ENCODE measurements around the gene ANO9.

The ANO9 gene

DNA sequence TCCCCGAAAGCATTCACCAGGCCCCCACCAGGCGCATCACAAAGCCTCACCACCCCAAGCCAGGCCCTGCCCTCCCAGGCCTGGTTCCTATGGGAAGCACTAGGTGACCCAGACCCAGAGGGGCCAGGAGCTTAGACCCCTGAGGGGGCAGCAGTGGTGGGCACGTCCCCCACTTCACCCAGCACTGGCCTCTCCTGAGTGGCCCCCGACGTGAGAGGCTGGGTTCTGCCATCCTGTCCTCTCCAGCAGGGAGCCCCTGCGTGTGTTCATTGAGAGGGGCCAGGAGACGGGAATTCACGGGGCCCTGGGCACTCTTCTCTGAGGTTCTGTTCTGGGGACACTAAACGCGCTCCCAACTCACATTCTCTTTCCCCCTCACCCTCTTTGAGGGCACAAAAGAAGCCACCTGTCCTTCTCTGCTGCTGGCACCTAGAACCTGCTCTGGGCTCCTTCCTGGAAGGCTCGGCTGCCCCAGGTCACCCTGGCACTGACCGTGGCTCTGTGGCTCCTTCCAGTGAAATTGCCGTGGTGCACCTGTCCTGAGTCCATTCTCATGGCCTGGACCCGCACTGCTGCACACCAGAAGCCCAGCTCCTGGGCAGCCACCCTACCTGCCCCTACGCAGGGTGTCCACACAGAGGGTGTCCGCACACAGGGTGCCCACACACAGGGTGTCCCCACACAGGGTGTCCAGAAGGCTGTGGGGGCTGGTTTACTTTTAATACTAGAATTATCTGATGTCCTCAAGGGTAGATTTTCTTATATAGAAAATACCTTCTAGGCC lies 20.5 kb upstream of the ANO9 start:
- TF ChIP-seq, protein P1, sequence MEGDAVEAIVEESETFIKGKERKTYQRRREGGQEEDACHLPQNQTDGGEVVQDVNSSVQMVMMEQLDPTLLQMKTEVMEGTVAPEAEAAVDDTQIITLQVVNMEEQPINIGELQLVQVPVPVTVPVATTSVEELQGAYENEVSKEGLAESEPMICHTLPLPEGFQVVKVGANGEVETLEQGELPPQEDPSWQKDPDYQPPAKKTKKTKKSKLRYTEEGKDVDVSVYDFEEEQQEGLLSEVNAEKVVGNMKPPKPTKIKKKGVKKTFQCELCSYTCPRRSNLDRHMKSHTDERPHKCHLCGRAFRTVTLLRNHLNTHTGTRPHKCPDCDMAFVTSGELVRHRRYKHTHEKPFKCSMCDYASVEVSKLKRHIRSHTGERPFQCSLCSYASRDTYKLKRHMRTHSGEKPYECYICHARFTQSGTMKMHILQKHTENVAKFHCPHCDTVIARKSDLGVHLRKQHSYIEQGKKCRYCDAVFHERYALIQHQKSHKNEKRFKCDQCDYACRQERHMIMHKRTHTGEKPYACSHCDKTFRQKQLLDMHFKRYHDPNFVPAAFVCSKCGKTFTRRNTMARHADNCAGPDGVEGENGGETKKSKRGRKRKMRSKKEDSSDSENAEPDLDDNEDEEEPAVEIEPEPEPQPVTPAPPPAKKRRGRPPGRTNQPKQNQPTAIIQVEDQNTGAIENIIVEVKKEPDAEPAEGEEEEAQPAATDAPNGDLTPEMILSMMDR (conservative IDR thresholded peaks at IDR 0.05; ENCODE audit: low read depth, low read length) = no peak
- DNase-seq (ENCODE audit: low read depth) = no peak
- H3K4me3 ChIP-seq (ENCODE audit: low read length) = no peak overlapping the region

DNA sequence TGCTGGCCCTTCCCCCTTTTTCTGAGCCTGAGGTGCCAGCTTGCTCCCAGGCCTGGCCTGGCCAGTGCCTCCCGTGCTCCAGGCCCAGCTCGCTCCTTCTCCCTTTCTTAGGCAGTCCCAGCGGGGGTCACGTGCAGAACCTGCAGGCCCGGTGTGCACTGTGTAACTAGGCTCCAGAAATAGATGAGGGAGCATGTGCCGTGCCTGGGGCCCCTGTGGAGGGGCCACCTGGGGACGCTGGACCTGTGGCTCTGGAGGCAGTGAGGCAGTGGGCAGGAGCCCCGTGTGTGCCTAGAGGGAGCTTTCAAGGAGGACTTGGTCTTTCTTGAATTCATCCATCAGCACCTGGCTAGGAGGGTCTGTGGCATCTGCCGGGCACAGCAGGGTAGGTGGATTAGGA lies 19.8 kb upstream of the ANO9 start:
- no peak for DNase-seq (ENCODE audit: low read depth)
- TF ChIP-seq, protein P1 (conservative IDR thresholded peaks at IDR 0.05; ENCODE audit: low read depth, low read length) = no peak
- no peak overlapping the region for H3K4me3 ChIP-seq (ENCODE audit: low read length)

DNA sequence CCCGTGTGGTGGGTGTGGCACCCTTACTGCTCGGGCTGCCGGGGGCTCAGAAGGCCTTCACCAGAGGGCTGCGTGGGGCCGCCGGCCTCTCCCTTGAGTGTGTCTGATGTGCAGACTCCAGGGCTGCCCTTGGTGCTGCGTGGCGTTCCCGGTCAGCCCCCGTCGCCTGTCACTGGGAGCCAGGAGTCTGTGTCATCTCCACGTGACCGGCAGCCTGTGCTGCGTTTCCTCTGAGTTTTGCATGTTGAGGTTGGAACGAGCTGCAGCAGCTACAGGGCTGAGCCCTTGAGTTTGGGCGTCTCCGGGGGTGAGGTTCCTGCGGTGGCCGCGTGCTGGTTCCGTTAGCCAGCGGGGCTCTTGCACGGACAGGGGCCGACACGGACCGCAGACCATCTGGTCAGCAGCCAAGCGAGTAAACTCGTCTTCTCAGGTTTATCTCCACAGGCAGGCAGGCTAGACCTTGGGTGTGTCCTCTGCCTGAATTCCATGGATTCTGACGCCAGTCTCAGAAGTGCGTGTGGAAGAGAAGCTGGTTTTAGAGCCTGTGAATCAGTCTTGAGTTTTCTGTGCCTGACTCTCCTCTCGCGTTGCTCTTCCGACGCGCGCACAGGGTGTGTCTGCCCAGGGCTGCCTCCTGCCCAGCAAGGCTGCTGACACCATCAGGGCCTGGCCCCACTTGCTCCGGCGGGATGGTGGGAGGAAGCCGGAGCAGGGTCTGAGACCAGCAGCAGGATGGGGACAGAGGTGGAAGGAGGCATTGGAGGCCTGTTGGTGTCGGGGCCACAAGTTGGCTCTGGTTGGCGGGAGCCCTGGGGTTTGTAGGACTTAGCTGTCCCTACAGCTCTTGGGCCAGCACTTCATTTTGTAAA lies 18.8 kb upstream of the ANO9 start:
- H3K4me3 ChIP-seq (ENCODE audit: low read length) = no peak overlapping the region
- DNase-seq (ENCODE audit: low read depth) = peak; percentile 24
- TF ChIP-seq, protein P1 (conservative IDR thresholded peaks at IDR 0.05; ENCODE audit: low read depth, low read length) = no peak

DNA sequence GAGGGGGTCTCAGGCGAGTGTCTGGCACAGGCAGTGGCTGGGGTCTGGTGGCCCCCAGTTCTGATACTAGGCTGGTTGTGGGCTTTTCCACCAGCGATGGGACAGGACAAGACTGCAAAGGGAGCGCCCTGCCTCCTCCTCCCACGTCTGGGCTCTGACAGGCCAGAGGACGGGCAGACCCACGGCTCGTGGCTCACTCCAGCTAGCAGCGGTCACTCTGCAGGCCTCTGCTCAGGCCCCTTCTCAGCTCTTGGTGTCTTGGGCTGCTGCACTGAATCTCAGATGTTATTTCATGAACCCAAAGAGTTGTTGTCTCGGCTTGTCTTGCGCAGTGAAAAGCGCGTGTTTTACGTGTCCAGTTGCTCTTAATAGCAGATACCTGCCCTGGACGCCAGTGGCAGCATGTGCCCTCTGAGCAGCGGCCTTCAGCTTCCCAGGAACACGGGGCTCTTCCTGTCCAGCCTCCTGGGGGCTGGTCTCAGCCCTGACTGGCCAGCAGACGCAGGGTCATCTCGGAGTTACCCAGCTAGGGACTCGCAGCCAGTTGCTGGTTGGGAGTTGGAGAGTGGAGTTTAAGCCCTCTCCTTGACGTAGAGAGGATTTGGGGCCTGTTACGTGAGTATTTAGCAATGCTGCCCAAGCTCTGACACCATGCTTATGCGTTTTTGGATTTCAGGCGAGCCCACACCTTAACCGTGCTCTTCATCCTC lies 17.9 kb upstream of the ANO9 start:
- TF ChIP-seq, protein P1 (conservative IDR thresholded peaks at IDR 0.05; ENCODE audit: low read depth, low read length) = no peak
- no peak for DNase-seq (ENCODE audit: low read depth)
- H3K4me3 ChIP-seq (ENCODE audit: low read length) = no peak overlapping the region

DNA sequence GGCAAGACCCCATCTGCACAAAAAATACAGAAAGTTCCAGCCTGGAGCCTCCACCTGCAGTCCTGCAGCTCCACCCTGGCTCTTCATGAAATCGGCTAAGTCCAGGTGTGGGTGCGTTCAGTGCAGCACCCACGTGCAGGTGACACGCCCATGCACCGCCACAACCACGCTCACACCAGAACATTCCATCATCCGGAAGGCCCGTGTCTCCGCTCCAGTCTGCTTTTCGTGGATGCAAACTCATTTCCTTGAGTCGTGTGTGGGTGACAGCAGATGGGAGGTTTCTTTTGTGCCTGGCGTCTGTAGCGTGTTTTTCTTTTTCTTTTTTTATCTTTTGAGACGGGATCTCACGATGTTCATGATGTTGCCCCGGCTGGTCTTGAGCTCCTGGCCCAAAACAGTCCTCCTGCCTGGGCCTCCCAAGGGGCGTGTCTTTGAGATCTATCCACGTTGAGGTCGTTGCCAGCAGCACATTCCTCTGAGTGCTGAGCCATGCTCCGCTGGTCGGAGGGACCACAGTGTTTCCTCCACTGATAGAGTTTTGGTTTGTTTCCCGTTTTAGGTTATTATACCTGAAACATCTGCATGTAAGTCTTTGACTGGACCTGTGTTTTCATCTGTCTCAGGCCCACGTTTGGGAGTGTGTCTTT lies 15.4 kb upstream of the ANO9 start:
- no peak for DNase-seq (ENCODE audit: low read depth)
- TF ChIP-seq, protein P1 (conservative IDR thresholded peaks at IDR 0.05; ENCODE audit: low read depth, low read length) = no peak
- H3K4me3 ChIP-seq (ENCODE audit: low read length) = no peak overlapping the region

DNA sequence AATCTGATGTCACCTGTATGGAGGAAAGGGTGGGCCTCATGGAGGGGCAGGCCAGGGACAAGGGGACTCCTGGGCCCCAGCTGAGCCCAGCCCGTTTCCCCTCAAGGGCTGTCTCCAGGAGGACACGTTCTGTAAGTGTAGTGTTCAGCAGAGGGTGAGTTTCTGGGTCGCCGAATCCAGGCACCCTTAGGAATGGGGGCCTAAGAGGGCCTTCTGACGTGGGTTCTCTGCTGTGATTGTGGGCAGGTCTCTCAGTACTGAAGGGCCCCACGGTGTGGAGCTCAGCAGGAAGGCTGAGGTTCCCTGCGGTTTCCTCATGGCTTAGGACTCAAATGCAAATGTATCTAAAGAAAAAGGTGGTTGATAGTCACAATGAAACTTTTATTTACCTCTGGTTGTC lies 14.7 kb upstream of the ANO9 start:
- DNase-seq (ENCODE audit: low read depth) = no peak
- no peak overlapping the region for H3K4me3 ChIP-seq (ENCODE audit: low read length)
- TF ChIP-seq, protein P1 (conservative IDR thresholded peaks at IDR 0.05; ENCODE audit: low read depth, low read length) = no peak

Measured in retinal pigment epithelial cell (primary cell).